MM.1S (cell line): ENCODE data around the gene C20orf141.

Experiments used
- DNase-seq: peaks from one replicate; pipeline ENCODE4 v3.0.0-alpha.2; 2015
- H2AFZ ChIP-seq: fragments of 300-600 bp; sonication (generic); 2 replicates; pipeline ENCODE4 v1.6.0; 2016; ENCODE audit warnings: antibody characterized with exemption, low read length
- H3F3A ChIP-seq: fragments of 300-600 bp; sonication (generic); 2 replicates; pipeline ENCODE4 v1.6.1; 2016; ENCODE audit warnings: mild to moderate bottlenecking, antibody characterized with exemption, low read length, moderate library complexity, mixed read lengths; ENCODE audit not compliant: insufficient read depth
- H3K27ac ChIP-seq: fragments of 300-600 bp; sonication (generic); 2 replicates; pipeline ENCODE4 v1.5.1; 2016; ENCODE audit warnings: mild to moderate bottlenecking, low read length
- H3K27me3 ChIP-seq: fragments of 300-600 bp; sonication (generic); replicated peaks from 2 replicates; pipeline ENCODE4 v1.6.0; 2016; ENCODE audit warnings: low read length; ENCODE audit not compliant: insufficient read depth
- H3K36me3 ChIP-seq: fragments of 300-600 bp; sonication (generic); replicated peaks from 2 replicates; pipeline ENCODE4 v1.6.1; 2016; ENCODE audit warnings: mild to moderate bottlenecking, low read length, mixed read lengths; ENCODE audit not compliant: insufficient read depth
- H3K4me1 ChIP-seq: fragments of 300-600 bp; sonication (generic); 2 replicates; pipeline ENCODE4 v1.6.1; 2016; ENCODE audit warnings: low read length, mixed read lengths
- H3K4me2 ChIP-seq: fragments of 300-600 bp; sonication (generic); 2 replicates; pipeline ENCODE4 v1.6.0; 2016; ENCODE audit warnings: low read depth, low read length
- H3K4me3 ChIP-seq: fragments of 300-600 bp; sonication (generic); 2 replicates; pipeline ENCODE4 v1.5.1; 2016; ENCODE audit warnings: low read length, mixed read lengths
- H3K79me2 ChIP-seq: fragments of 300-600 bp; sonication (generic); 2 replicates; pipeline ENCODE4 v1.6.1; 2016; ENCODE audit warnings: mixed run types, low read length, mixed read lengths
- H3K9ac ChIP-seq: fragments of 300-600 bp; sonication (generic); 2 replicates; pipeline ENCODE4 v1.6.1; 2016; ENCODE audit warnings: low read length, mixed read lengths
- H3K9me2 ChIP-seq: fragments of 300-600 bp; sonication (generic); replicated peaks from 2 replicates; pipeline ENCODE4 v1.6.1; 2016; ENCODE audit warnings: mild to moderate bottlenecking, low read length, mixed read lengths; ENCODE audit not compliant: insufficient read depth
- H3K9me3 ChIP-seq: fragments of 300-600 bp; sonication (generic); replicated peaks from 2 replicates; pipeline ENCODE4 v1.6.1; 2016; ENCODE audit warnings: mild to moderate bottlenecking, low read length, mixed read lengths; ENCODE audit not compliant: insufficient read depth
- H4K20me1 ChIP-seq: fragments of 300-600 bp; sonication (generic); 2 replicates; pipeline ENCODE4 v1.6.1; 2016; ENCODE audit warnings: mild to moderate bottlenecking, low read length, moderate library complexity, mixed read lengths; ENCODE audit not compliant: insufficient read depth
- EZH2 ChIP-seq: fragments of 300-600 bp; sonication (generic); optimal IDR thresholded peaks from 2 replicates; pipeline ENCODE3; 2017; ENCODE audit warnings: low read depth, mild to moderate bottlenecking, antibody characterized with exemption, low read length, mixed read lengths
- EZH2phosphoT487 ChIP-seq: fragments of 300-600 bp; sonication (generic); IDR thresholded peaks from 2 replicates; pipeline ENCODE4 v1.6.1; 2018; ENCODE audit warnings: antibody characterized with exemption, low read length
- TF ChIP-seq, protein P1 (sequence below): fragments of 300-600 bp; sonication (generic); IDR thresholded peaks from 2 replicates; pipeline ENCODE4 v1.5.1; 2016; ENCODE audit warnings: antibody characterized with exemption, low read length, mixed read lengths

C20orf141 gene

DNA sequence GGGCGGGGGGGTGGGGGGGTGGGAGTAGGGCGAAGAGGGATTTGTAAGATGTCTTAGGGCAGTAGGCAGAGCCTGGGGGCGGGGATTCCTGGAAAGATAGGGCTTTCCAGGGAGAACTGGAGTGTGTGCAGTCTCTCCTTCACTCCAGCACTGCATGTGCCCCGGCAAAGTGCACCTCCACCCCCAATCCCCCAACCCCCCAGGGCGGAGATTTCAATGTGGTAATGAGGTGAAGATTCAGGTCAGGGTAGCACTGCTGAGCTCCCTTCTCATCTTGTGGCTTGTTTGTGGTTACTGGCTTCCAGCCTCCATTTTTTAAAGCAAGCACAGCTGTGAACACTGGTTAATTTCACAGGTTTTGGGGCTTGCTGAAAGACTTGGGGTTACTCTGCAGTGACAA, 7.3 kb downstream of the C20orf141 start:
- TF ChIP-seq EZH2 (no peak), EZH2phosphoT487 (no peak)
- TF ChIP-seq, protein P1, sequence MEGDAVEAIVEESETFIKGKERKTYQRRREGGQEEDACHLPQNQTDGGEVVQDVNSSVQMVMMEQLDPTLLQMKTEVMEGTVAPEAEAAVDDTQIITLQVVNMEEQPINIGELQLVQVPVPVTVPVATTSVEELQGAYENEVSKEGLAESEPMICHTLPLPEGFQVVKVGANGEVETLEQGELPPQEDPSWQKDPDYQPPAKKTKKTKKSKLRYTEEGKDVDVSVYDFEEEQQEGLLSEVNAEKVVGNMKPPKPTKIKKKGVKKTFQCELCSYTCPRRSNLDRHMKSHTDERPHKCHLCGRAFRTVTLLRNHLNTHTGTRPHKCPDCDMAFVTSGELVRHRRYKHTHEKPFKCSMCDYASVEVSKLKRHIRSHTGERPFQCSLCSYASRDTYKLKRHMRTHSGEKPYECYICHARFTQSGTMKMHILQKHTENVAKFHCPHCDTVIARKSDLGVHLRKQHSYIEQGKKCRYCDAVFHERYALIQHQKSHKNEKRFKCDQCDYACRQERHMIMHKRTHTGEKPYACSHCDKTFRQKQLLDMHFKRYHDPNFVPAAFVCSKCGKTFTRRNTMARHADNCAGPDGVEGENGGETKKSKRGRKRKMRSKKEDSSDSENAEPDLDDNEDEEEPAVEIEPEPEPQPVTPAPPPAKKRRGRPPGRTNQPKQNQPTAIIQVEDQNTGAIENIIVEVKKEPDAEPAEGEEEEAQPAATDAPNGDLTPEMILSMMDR: no peak
- Histone ChIP-seq H4K20me1 (no peaks in the 10 kb centered on the region), H3K27ac (no peak overlapping the region), H3K4me2 (no peak overlapping the region), H3K9me3 (no peaks in the 10 kb centered on the region), H3K36me3 (no peaks in the 10 kb centered on the region), H2AFZ (no peak overlapping the region), H3F3A (0 out of 2 replicates have a peak, but pooled peaks cover 3% of the 10 kb centered on the region), H3K9me2 (no peaks in the 10 kb centered on the region), H3K27me3 (no peaks in the 10 kb centered on the region), H3K9ac (no peak overlapping the region), H3K4me1 (0 out of 2 replicates have a peak, but pooled peaks cover 2% of the 10 kb centered on the region), H3K79me2 (no peaks in the 10 kb centered on the region), H3K4me3 (no peak overlapping the region)
- peak; percentile 61 for DNase-seq

DNA sequence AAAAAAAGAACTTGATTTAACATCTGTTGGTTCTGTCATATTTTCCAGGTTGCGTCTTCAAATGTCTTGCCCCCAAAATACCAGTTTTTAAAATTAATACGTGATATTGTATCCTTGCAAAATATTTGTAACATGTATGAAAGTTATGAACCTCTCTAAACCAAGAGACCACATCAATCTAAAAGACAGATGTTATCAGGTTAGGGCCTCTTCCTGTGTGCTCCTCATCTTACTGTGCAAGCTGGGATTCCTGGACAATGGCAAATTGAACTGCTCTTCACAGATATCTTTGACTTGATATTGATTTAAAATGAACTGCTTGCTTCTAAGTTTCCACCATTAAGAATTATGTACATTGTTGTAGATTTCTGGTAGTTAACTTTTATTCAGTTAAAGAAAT, 11.0 kb downstream of the C20orf141 start:
- Histone ChIP-seq H3K4me2 (no peak overlapping the region), H3K9me3 (no peaks in the 10 kb centered on the region)
- TF ChIP-seq EZH2 (no peak), EZH2phosphoT487 (no peak)
- TF ChIP-seq, protein P1: no peak

DNA sequence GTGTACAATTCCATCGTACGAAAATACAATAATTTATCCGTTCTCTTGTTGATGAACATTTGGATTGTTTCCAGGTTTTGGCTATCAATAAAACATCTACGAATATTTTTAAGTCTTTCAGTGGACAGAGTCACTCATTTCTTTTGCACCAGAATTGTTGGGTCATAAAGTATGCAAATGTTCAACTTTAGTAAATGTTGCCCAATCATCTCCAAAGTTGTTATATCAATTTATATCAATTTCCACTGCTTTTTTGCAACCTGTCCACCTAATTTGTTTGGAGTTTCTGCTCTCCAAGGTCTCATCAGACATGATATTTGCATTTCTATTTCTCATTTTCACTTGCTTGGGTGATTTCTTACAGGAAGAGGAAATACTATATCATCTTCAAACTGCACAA, 11.9 kb downstream of the C20orf141 start:
- no peak overlapping the region for H3K9ac ChIP-seq
- H3K4me3 ChIP-seq: no peak overlapping the region
- no peak overlapping the region for H3K27ac ChIP-seq
- DNase-seq: no peak
- no peaks in the 10 kb centered on the region for H3K9me3 ChIP-seq
- no peaks in the 10 kb centered on the region for H4K20me1 ChIP-seq
- 0 out of 2 replicates have a peak, but pooled peaks cover 4% of the 10 kb centered on the region for H3K4me1 ChIP-seq
- H3K36me3 ChIP-seq: no peaks in the 10 kb centered on the region
- no peak overlapping the region for H2AFZ ChIP-seq
- H3K79me2 ChIP-seq: no peaks in the 10 kb centered on the region
- 0 out of 2 replicates have a peak, but pooled peaks cover 3% of the 10 kb centered on the region for H3F3A ChIP-seq
- no peaks in the 10 kb centered on the region for H3K9me2 ChIP-seq
- TF ChIP-seq EZH2phosphoT487 (no peak), EZH2 (no peak)
- TF ChIP-seq, protein P1: no peak
- no peak overlapping the region for H3K4me2 ChIP-seq
- H3K27me3 ChIP-seq: no peaks in the 10 kb centered on the region

More for the DNA sequence above, 11.0 kb downstream of the C20orf141 start:
- Histone ChIP-seq H4K20me1 (no peaks in the 10 kb centered on the region), H3K4me1 (0 out of 2 replicates have a peak, but pooled peaks cover 4% of the 10 kb centered on the region), H3K4me3 (no peak overlapping the region), H3F3A (0 out of 2 replicates have a peak, but pooled peaks cover 3% of the 10 kb centered on the region), H3K27me3 (no peaks in the 10 kb centered on the region), H3K9me2 (no peaks in the 10 kb centered on the region), H3K36me3 (no peaks in the 10 kb centered on the region), H3K9ac (no peak overlapping the region), H3K27ac (no peak overlapping the region), H2AFZ (no peak overlapping the region), H3K79me2 (no peaks in the 10 kb centered on the region)
- no peak for DNase-seq
